ENCODE measurements around the gene PRTN3. TPM values are rescaled to one million over a fixed set of nuclear protein-coding genes. Genes with fewer than 3 reads are reported as not detected.
"Not testable (repeated sequence)": the region's sequence is repeated elsewhere in the genome, so short reads cannot be mapped to it uniquely, and the experiment has no call there.

Gene PRTN3
- total RNA-seq, 1 experiment from 2014 or later, result 2.7 TPM

DNA sequence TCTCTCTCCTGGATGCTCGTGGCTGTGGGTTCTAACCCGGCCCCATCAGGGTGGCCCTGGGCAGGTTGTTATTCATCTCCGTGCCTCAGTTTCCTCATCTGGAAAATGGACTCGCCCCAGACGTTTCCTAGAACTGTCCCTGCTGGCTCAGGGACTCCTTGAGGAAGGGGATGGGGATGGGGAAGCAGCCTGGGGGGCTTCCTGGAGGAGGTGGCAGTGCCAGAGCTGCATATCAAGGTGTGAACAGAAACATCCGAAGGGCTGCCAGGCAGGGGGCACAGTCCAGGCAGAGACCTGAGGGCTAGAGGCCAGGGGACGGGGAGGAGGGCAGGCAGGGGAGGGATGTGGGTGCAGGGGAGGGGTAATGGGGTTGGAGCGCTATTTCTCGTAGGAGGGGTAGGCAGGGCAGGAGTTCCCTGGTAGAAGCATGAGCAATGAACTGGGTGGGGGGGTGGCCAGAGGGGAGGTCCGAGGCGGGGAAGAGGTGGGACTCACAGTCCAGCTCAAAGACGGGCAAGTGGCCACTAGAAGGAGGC lies 7.7 kb downstream of the PRTN3 start:
- H3K27ac ChIP-seq (ENCODE audit: low read depth, low read length), result no peak overlapping the region
- H3K9ac ChIP-seq (ENCODE audit: low read length), result no peak overlapping the region
- no peak overlapping the region for H3K4me3 ChIP-seq (replicated peaks in 1 of 2; ENCODE audit: low read depth in 1 of 2, low read length in 2 of 2)
- H3K9me2 ChIP-seq (ENCODE audit: insufficient read depth), result no peaks in the 10 kb centered on the region
- H3K79me2 ChIP-seq (ENCODE audit: insufficient read depth, low read length), result no peaks in the 10 kb centered on the region
- H3K27me3 ChIP-seq (ENCODE audit: insufficient read depth, low read length), result no peaks in the 10 kb centered on the region; the same call in 1 of the 2 replicates
- no peak overlapping the region for H2AFZ ChIP-seq (ENCODE audit: low read depth, low read length, poor library complexity, severe bottlenecking)
- intact Hi-C loops (cut with micrococcal nuclease), result no loop called here
- no peaks in the 10 kb centered on the region for H3K36me3 ChIP-seq (ENCODE audit: control insufficient read depth in 1 of 2, insufficient read depth in 2 of 2, low read length in 2 of 2)
- DNase-seq (ENCODE audit: low read depth, low spot score) (no peak), ATAC-seq (no peak)
- H3K4me1 ChIP-seq (ENCODE audit: control insufficient read depth in 1 of 2, insufficient read depth in 2 of 2, low read length in 2 of 2), result peaks cover 9 to 21% of the 10 kb centered on the region in 2 experiments; a peak in 3 of 4 replicates
- CTCF ChIA-PET, result interaction anchor here (1.3 kb wide), 1 partner anchor 8 kb away, joined by 5 read pairs; no protein-coding TSS in a partner anchor
- RAD21 ChIA-PET (ENCODE audit: low non-redundant PET in 1 of 2, low total read pairs in 2 of 2, uncharacterized antibody in 2 of 2, unreplicated experiment in 2 of 2), result no interaction called here
- no peaks in the 10 kb centered on the region for H4K20me1 ChIP-seq (ENCODE audit: insufficient read depth)
- POLR2A ChIA-PET, result no interaction called here
- TF ChIP-seq EZH2 (IDR thresholded peaks at IDR 0.05), result no peak
- TF ChIP-seq, protein P1, sequence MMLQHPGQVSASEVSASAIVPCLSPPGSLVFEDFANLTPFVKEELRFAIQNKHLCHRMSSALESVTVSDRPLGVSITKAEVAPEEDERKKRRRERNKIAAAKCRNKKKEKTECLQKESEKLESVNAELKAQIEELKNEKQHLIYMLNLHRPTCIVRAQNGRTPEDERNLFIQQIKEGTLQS (IDR thresholded peaks at IDR 0.05), result no peak
- TF ChIP-seq EZH2phosphoT487 (IDR thresholded peaks at IDR 0.05; ENCODE audit: borderline replicate concordance), result no peak
- TF ChIP-seq CEBPB (IDR thresholded peaks at IDR 0.05; ENCODE audit: low read depth), result no peak
- no peak for TF ChIP-seq SIN3A (IDR thresholded peaks at IDR 0.05; ENCODE audit: low read depth)
- TF ChIP-seq TCF7L2 (IDR thresholded peaks at IDR 0.05; ENCODE audit: borderline replicate concordance, extremely low read depth, insufficient read depth, insufficient read length), result no peak
- no peak for TF ChIP-seq CBX3 (IDR thresholded peaks at IDR 0.05; ENCODE audit: low read depth)
- H3K9me3 ChIP-seq (ENCODE audit: control insufficient read depth in 1 of 2, insufficient read depth in 1 of 2, low read depth in 1 of 2, low read length in 2 of 2), result no peaks in the 10 kb centered on the region
- H3K4me2 ChIP-seq (ENCODE audit: low read length), result no peak overlapping the region
- no TSS peak for BruUV-seq (replicated peaks)

DNA sequence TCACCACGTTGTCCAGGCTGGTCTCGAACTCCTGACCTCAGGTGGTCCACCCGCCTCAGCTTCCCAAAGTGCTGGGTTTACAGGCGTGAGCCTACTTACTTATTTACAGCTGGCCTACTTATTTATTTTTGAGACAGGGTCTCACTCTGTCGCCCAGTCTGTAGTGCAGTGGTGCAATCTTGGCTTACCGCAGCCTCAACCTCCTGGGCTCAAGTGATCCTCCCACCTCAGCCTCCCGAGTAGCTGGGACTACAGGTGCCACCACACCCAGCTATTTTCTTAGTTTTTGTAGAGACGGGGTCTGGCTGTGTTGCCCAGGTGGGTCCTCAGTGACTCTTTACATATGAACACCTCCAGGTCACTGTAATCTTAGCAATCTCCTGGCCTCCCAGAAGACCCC lies 8.4 kb downstream of the PRTN3 start:
- DNase-seq (ENCODE audit: low read depth, low spot score); H3K4me3 ChIP-seq (replicated peaks in 1 of 2; ENCODE audit: low read depth in 1 of 2, low read length in 2 of 2); RAD21 ChIA-PET (ENCODE audit: low non-redundant PET in 1 of 2, low total read pairs in 2 of 2, uncharacterized antibody in 2 of 2, unreplicated experiment in 2 of 2); BruUV-seq (replicated peaks); H3K36me3 ChIP-seq (ENCODE audit: control insufficient read depth in 1 of 2, insufficient read depth in 2 of 2, low read length in 2 of 2); H4K20me1 ChIP-seq (ENCODE audit: insufficient read depth); H3K9ac ChIP-seq (ENCODE audit: low read length); H3K27ac ChIP-seq (ENCODE audit: low read depth, low read length); intact Hi-C loops (cut with micrococcal nuclease); ATAC-seq; H3K9me3 ChIP-seq (ENCODE audit: control insufficient read depth in 1 of 2, insufficient read depth in 1 of 2, low read depth in 1 of 2, low read length in 2 of 2); H2AFZ ChIP-seq (ENCODE audit: low read depth, low read length, poor library complexity, severe bottlenecking); H3K79me2 ChIP-seq (ENCODE audit: insufficient read depth, low read length); H3K4me2 ChIP-seq (ENCODE audit: low read length); H3K9me2 ChIP-seq (ENCODE audit: insufficient read depth); H3K27me3 ChIP-seq (ENCODE audit: insufficient read depth, low read length): not testable (repeated sequence)
- peaks cover 7 to 16% of the 10 kb centered on the region in 2 experiments; a peak in 3 of 4 replicates for H3K4me1 ChIP-seq (ENCODE audit: control insufficient read depth in 1 of 2, insufficient read depth in 2 of 2, low read length in 2 of 2)
- ChIA-PET CTCF (interaction anchor here (0.6 to 1.3 kb wide), 2 partner anchors 8 to 12 kb away, joined by 5 to 10 read pairs; no protein-coding TSS in a partner anchor), POLR2A (interaction anchor here (0.8 kb wide), 1 partner anchor 11 kb away, joined by 3 read pairs; no protein-coding TSS in a partner anchor)

All from HCT116 (cell line).